HL-60 (cell line): ENCODE data around the gene ARL3.

Experiments used
- DNase-seq, 2 experiments: peaks; one replicate each; pipeline ENCODE4 v3.0.0-alpha.2; 2010 to 2020; ENCODE audit warnings: low read depth in 1 of 2, low spot score in 1 of 2
- H3K27ac ChIP-seq: fragments of 250-450 bp; sonication (Bioruptor Pico); replicated peaks from 2 replicates; pipeline ENCODE4 v1.5.1; 2020; ENCODE audit warnings: mild to moderate bottlenecking, moderate library complexity
- H3K27me3 ChIP-seq: fragments of 250-450 bp; sonication (Bioruptor Pico); 2 replicates; pipeline ENCODE4 v1.5.1; 2021; ENCODE audit warnings: mild to moderate bottlenecking, moderate library complexity; ENCODE audit not compliant: insufficient read depth, poor library complexity, severe bottlenecking
- H3K4me3 ChIP-seq: replicated peaks from 2 replicates; pipeline ENCODE4 v1.5.1; 2011; ENCODE audit warnings: mild to moderate bottlenecking, control low read depth, low read length; ENCODE audit not compliant: insufficient read depth
- GABPA ChIP-seq: IDR thresholded peaks from 2 replicates; pipeline ENCODE4 v1.6.1; 2012; ENCODE audit warnings: low read depth
- POLR2AphosphoS5 ChIP-seq: IDR thresholded peaks from 2 replicates; pipeline ENCODE4 v1.6.1; 2012; ENCODE audit warnings: low read depth
- SPI1 ChIP-seq: IDR thresholded peaks from 2 replicates; pipeline ENCODE4 v1.6.1; 2012; ENCODE audit warnings: low read depth, mild to moderate bottlenecking, borderline replicate concordance
- TF ChIP-seq, protein P1 (sequence below): IDR thresholded peaks from one replicate; pipeline ENCODE4 v1.5.1; 2011; ENCODE audit warnings: low read length, control low read depth, inconsistent platforms; ENCODE audit not compliant: insufficient read depth
- TF ChIP-seq, protein P2 (sequence below): IDR thresholded peaks from 2 replicates; pipeline ENCODE4 v1.6.1; 2012; ENCODE audit warnings: low read depth; ENCODE audit not compliant: insufficient replicate concordance

Gene ARL3

DNA sequence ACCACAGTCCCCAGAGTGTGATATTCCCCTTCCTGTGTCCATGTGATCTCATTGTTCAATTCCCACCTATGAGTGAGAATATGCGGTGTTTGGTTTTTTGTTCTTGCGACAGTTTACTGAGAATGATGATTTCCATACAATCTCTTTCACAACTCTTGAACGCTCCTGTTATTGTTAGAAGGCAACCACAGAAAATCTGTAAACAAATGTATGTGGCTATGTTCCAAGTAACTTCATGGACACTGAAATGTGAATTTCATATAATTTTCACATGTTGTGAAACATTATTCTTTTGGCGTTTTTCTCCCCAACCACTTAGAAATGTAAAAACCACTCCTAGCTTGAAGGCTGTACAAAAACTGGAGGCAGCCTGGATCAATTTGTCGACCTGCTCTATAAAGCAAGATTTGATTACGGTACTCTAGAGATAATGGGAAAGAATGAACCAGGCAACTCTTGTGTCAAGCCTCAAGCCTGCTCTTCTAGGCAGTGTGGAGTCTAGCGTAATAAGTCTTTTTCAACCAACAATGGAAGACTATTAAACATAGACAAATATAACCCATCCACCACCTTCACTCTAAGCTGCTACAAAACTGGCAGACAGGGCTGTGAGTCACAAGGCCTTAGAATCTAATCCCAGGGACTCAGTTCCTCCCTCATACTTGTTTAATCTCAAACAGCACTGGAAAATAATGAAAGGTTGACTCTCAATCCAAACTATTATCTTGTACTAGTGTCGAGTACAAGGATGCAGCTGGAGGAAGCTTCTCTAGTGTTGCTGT, 22.7 kb downstream of the ARL3 start:
- H3K27me3 ChIP-seq: no peaks in the 10 kb centered on the region
- TF ChIP-seq, protein P1, sequence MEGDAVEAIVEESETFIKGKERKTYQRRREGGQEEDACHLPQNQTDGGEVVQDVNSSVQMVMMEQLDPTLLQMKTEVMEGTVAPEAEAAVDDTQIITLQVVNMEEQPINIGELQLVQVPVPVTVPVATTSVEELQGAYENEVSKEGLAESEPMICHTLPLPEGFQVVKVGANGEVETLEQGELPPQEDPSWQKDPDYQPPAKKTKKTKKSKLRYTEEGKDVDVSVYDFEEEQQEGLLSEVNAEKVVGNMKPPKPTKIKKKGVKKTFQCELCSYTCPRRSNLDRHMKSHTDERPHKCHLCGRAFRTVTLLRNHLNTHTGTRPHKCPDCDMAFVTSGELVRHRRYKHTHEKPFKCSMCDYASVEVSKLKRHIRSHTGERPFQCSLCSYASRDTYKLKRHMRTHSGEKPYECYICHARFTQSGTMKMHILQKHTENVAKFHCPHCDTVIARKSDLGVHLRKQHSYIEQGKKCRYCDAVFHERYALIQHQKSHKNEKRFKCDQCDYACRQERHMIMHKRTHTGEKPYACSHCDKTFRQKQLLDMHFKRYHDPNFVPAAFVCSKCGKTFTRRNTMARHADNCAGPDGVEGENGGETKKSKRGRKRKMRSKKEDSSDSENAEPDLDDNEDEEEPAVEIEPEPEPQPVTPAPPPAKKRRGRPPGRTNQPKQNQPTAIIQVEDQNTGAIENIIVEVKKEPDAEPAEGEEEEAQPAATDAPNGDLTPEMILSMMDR: no peak
- TF ChIP-seq, protein P2, sequence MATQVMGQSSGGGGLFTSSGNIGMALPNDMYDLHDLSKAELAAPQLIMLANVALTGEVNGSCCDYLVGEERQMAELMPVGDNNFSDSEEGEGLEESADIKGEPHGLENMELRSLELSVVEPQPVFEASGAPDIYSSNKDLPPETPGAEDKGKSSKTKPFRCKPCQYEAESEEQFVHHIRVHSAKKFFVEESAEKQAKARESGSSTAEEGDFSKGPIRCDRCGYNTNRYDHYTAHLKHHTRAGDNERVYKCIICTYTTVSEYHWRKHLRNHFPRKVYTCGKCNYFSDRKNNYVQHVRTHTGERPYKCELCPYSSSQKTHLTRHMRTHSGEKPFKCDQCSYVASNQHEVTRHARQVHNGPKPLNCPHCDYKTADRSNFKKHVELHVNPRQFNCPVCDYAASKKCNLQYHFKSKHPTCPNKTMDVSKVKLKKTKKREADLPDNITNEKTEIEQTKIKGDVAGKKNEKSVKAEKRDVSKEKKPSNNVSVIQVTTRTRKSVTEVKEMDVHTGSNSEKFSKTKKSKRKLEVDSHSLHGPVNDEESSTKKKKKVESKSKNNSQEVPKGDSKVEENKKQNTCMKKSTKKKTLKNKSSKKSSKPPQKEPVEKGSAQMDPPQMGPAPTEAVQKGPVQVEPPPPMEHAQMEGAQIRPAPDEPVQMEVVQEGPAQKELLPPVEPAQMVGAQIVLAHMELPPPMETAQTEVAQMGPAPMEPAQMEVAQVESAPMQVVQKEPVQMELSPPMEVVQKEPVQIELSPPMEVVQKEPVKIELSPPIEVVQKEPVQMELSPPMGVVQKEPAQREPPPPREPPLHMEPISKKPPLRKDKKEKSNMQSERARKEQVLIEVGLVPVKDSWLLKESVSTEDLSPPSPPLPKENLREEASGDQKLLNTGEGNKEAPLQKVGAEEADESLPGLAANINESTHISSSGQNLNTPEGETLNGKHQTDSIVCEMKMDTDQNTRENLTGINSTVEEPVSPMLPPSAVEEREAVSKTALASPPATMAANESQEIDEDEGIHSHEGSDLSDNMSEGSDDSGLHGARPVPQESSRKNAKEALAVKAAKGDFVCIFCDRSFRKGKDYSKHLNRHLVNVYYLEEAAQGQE: no peak
- TF ChIP-seq GABPA (no peak), SPI1 (no peak), POLR2AphosphoS5 (no peak)
- H3K27ac ChIP-seq: no peak overlapping the region
- no peak overlapping the region for H3K4me3 ChIP-seq
- no peak for DNase-seq

DNA sequence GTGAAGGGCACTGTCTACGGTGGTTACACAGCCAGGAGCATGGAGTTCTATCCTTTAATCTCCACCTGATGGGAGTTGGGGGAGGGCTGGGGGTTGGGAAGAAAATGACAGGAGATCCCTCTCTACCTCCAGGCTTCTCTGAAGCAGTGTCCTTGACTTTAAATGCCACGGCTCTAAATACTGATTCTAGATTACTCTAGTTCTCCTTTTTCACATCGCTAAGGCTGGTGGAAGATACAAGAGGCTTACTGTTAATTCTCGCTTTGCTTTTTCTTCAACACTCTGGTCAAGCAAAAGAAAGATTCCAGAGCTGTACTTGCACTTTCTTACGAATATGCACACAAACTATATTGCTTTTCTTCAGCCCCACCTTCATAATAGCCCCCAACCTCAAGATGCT, 30.5 kb downstream of the ARL3 start:
- no peak overlapping the region for H3K27ac ChIP-seq
- TF ChIP-seq, protein P1: no peak

DNA sequence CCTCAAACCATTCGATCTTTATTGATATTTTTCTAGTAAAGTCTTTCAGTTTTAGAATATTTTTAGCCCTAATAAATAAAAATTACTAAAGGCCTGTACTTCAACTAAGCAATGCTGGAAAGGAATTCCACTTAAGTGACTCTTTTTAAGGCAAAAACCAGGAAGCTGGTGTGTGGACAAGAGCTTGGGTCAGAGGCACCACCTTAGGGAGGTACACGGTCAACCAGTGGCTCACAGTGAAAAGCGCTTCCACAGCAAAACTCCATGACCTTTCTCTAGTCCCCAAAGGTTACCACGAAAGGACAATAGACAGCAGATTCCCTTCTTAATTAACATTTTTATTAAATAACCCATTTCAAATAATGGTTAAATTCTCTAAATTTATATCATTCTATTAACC, 31.2 kb downstream of the ARL3 start:
- TF ChIP-seq GABPA (no peak), POLR2AphosphoS5 (no peak), SPI1 (no peak)
- TF ChIP-seq, protein P1: no peak
- TF ChIP-seq, protein P2: no peak
- Histone ChIP-seq H3K4me3 (no peak overlapping the region), H3K27ac (no peak overlapping the region), H3K27me3 (no peaks in the 10 kb centered on the region)
- no peak for DNase-seq

More for the DNA sequence above, 30.5 kb downstream of the ARL3 start:
- Histone ChIP-seq H3K4me3 (no peak overlapping the region), H3K27me3 (no peaks in the 10 kb centered on the region)
- DNase-seq: no peak

DNA sequence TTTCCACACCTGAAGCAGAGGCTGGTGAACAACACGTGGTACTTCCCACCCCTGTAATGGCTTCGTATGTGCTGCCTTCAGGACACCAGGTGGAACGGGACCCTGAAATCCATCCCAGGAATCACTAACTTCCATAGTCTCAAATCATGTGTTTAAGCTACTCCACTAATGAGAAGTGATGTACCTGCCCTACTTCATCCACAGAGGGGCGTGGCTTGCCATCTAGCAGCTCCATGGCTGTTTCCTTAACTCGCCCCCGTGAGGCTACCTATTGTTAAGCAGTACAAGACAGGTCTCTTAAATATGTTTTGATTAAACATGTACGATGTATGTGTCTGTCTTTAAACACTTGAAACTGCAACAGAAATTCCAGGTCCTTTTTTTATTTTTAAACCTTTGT, 31.8 kb downstream of the ARL3 start:
- DNase-seq: no peak
- no peak for TF ChIP-seq SPI1
- TF ChIP-seq, protein P2: no peak
- no peak for TF ChIP-seq GABPA
- TF ChIP-seq, protein P1: no peak
- TF ChIP-seq POLR2AphosphoS5: no peak
- Histone ChIP-seq H3K4me3 (no peak overlapping the region), H3K27me3 (no peaks in the 10 kb centered on the region), H3K27ac (no peak overlapping the region)
